ENCODE results near the gene IL17RE. TPM values are rescaled to one million over a fixed set of nuclear protein-coding genes. Genes with fewer than 3 reads are reported as not detected.
A peak's percentile ranks its signal among the peaks of the same experiment; 100 is the strongest.

The IL17RE gene
- total and polyA plus RNA-seq, 2 of the 13 experiments (the other 11 are each of a cell fraction or from before 2014, with no cell fraction given) = 14.5 to 24.1 TPM

DNA sequence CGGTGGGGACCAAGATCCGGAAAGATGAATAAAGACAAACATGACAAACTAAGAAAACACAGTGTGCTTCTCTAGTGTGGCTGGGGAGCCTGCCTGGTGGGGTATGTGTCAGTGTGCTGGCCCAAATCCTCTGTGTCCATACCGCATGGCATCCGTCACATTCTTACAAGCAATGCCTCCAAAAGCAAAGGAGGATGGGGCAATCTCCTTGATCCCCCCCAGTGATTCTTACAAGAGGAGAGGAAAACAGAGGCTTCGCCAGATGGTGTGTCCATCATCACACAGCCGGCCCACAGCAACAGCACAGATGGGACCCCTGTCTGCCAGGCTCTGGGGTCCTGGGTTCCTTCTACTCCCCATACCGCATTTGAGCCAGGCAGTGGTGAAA lies 13.7 kb downstream of the IL17RE start (continued):
- TF ChIP-seq MTA1 (CRISPR knock-in tag; IDR thresholded peaks at IDR 0.05; ENCODE audit: borderline replicate concordance) = no peak
- no peak for TF ChIP-seq ZNF746 (CRISPR knock-in tag; IDR thresholded peaks at IDR 0.05)
- 0 out of 2 replicates have a peak, but pooled peaks have one; percentile 16 for TF ChIP-seq NKX3-1 (CRISPR knock-in tag; IDR thresholded peaks at IDR 0.05)
- TF ChIP-seq ZNF607 (CRISPR knock-in tag; IDR thresholded peaks at IDR 0.05; ENCODE audit: borderline replicate concordance) = no peak
- TF ChIP-seq ZNF263 (CRISPR knock-in tag; IDR thresholded peaks at IDR 0.05) = no peak
- TF ChIP-seq, protein P1, sequence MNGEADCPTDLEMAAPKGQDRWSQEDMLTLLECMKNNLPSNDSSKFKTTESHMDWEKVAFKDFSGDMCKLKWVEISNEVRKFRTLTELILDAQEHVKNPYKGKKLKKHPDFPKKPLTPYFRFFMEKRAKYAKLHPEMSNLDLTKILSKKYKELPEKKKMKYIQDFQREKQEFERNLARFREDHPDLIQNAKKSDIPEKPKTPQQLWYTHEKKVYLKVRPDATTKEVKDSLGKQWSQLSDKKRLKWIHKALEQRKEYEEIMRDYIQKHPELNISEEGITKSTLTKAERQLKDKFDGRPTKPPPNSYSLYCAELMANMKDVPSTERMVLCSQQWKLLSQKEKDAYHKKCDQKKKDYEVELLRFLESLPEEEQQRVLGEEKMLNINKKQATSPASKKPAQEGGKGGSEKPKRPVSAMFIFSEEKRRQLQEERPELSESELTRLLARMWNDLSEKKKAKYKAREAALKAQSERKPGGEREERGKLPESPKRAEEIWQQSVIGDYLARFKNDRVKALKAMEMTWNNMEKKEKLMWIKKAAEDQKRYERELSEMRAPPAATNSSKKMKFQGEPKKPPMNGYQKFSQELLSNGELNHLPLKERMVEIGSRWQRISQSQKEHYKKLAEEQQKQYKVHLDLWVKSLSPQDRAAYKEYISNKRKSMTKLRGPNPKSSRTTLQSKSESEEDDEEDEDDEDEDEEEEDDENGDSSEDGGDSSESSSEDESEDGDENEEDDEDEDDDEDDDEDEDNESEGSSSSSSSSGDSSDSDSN (CRISPR knock-in tag; IDR thresholded peaks at IDR 0.05) = no peak
- TF ChIP-seq, protein P2, sequence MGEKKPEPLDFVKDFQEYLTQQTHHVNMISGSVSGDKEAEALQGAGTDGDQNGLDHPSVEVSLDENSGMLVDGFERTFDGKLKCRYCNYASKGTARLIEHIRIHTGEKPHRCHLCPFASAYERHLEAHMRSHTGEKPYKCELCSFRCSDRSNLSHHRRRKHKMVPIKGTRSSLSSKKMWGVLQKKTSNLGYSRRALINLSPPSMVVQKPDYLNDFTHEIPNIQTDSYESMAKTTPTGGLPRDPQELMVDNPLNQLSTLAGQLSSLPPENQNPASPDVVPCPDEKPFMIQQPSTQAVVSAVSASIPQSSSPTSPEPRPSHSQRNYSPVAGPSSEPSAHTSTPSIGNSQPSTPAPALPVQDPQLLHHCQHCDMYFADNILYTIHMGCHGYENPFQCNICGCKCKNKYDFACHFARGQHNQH (CRISPR knock-in tag; IDR thresholded peaks at IDR 0.05) = 0 out of 2 replicates have a peak, but pooled peaks have one; percentile 2
- TF ChIP-seq EED (CRISPR knock-in tag; IDR thresholded peaks at IDR 0.05) = no peak
- no peak for TF ChIP-seq ZNF431 (CRISPR knock-in tag; IDR thresholded peaks at IDR 0.05; ENCODE audit: borderline replicate concordance, low read depth)
- no peak for TF ChIP-seq SMYD3 (CRISPR knock-in tag; IDR thresholded peaks at IDR 0.05)
- TF ChIP-seq, protein P3, sequence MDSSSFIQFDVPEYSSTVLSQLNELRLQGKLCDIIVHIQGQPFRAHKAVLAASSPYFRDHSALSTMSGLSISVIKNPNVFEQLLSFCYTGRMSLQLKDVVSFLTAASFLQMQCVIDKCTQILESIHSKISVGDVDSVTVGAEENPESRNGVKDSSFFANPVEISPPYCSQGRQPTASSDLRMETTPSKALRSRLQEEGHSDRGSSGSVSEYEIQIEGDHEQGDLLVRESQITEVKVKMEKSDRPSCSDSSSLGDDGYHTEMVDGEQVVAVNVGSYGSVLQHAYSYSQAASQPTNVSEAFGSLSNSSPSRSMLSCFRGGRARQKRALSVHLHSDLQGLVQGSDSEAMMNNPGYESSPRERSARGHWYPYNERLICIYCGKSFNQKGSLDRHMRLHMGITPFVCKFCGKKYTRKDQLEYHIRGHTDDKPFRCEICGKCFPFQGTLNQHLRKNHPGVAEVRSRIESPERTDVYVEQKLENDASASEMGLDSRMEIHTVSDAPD (CRISPR knock-in tag; IDR thresholded peaks at IDR 0.05) = no peak
- 0 out of 2 replicates have a peak, but pooled peaks have one; percentile 8 for TF ChIP-seq POGZ (CRISPR knock-in tag; IDR thresholded peaks at IDR 0.05)
- TF ChIP-seq TGIF2 (CRISPR knock-in tag; IDR thresholded peaks at IDR 0.05) = no peak
- TF ChIP-seq MXD4 (CRISPR knock-in tag; IDR thresholded peaks at IDR 0.05) = no peak
- TF ChIP-seq, protein P4, sequence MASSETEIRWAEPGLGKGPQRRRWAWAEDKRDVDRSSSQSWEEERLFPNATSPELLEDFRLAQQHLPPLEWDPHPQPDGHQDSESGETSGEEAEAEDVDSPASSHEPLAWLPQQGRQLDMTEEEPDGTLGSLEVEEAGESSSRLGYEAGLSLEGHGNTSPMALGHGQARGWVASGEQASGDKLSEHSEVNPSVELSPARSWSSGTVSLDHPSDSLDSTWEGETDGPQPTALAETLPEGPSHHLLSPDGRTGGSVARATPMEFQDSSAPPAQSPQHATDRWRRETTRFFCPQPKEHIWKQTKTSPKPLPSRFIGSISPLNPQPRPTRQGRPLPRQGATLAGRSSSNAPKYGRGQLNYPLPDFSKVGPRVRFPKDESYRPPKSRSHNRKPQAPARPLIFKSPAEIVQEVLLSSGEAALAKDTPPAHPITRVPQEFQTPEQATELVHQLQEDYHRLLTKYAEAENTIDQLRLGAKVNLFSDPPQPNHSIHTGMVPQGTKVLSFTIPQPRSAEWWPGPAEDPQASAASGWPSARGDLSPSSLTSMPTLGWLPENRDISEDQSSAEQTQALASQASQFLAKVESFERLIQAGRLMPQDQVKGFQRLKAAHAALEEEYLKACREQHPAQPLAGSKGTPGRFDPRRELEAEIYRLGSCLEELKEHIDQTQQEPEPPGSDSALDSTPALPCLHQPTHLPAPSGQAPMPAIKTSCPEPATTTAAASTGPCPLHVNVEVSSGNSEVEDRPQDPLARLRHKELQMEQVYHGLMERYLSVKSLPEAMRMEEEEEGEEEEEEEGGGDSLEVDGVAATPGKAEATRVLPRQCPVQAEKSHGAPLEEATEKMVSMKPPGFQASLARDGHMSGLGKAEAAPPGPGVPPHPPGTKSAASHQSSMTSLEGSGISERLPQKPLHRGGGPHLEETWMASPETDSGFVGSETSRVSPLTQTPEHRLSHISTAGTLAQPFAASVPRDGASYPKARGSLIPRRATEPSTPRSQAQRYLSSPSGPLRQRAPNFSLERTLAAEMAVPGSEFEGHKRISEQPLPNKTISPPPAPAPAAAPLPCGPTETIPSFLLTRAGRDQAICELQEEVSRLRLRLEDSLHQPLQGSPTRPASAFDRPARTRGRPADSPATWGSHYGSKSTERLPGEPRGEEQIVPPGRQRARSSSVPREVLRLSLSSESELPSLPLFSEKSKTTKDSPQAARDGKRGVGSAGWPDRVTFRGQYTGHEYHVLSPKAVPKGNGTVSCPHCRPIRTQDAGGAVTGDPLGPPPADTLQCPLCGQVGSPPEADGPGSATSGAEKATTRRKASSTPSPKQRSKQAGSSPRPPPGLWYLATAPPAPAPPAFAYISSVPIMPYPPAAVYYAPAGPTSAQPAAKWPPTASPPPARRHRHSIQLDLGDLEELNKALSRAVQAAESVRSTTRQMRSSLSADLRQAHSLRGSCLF (CRISPR knock-in tag; IDR thresholded peaks at IDR 0.05; ENCODE audit: borderline replicate concordance) = no peak
- no peak for TF ChIP-seq NFIB (CRISPR knock-in tag; IDR thresholded peaks at IDR 0.05; ENCODE audit: borderline replicate concordance)
- no peak for TF ChIP-seq ZNF224 (CRISPR knock-in tag; IDR thresholded peaks at IDR 0.05)
- TF ChIP-seq ZNF17 (CRISPR knock-in tag; IDR thresholded peaks at IDR 0.05) = no peak
- no peak for TF ChIP-seq ZNF841 (CRISPR knock-in tag; IDR thresholded peaks at IDR 0.05; ENCODE audit: borderline replicate concordance)
- no peak for TF ChIP-seq MIER2 (CRISPR knock-in tag; IDR thresholded peaks at IDR 0.05)
- TF ChIP-seq FOXA1 (IDR thresholded peaks at IDR 0.05) = no peak
- no peak for TF ChIP-seq FOXA1 (CRISPR knock-in tag; IDR thresholded peaks at IDR 0.05)
- no peak for TF ChIP-seq ZNF644 (CRISPR knock-in tag; IDR thresholded peaks at IDR 0.05; ENCODE audit: low read depth)
- no peak for TF ChIP-seq TRIM24 (CRISPR knock-in tag; IDR thresholded peaks at IDR 0.05)

Data from HepG2 (cell line).